Activated naive CD8-positive, alpha-beta T cell treated with anti-CD3 and anti-CD28 coated beads, Interleukin-2, amount 10 ng/mL, durations not matched to agents 7 days and 5 days (primary cell): Measurements from ENCODE around the gene SPRYD3. TPM values are rescaled to one million over a fixed set of nuclear protein-coding genes. Genes with fewer than 3 reads are reported as not detected.
A peak's percentile ranks its signal among the peaks of the same experiment; 100 is the strongest.

ENCODE experiments used
- ATAC-seq: fragments of 150-1000 bp; cut with Tn5 transposase; one replicate; pipeline ENCODE4 v1.10.0; 2021; ENCODE audit warnings: low read depth, moderate library complexity
- POLR2A ChIA-PET: fragments of 350-600 bp; sonication (Branson Sonifier 250); formaldehyde crosslinking; loops from one replicate; lab custom pipeline; 2021; ENCODE audit warnings: antibody characterized with exemption; lab: Charles Lee
- DNase-seq: peaks from one replicate; pipeline ENCODE4 v3.0.0; 2021
- H3K27ac Mint-ChIP-seq: one replicate; pipeline ENCODE4 v1.8.0; 2022; ENCODE audit warnings: mild to moderate bottlenecking, mixed read lengths
- H3K27me3 Mint-ChIP-seq: one replicate; pipeline ENCODE4 v1.8.0; 2022; ENCODE audit warnings: mild to moderate bottlenecking, moderate library complexity, mixed read lengths
- H3K36me3 Mint-ChIP-seq: one replicate; pipeline ENCODE4 v1.8.0; 2021; ENCODE audit warnings: mild to moderate bottlenecking, mixed read lengths
- H3K4me1 Mint-ChIP-seq: one replicate; pipeline ENCODE4 v1.8.0; 2021; ENCODE audit warnings: mixed read lengths
- H3K4me3 Mint-ChIP-seq: one replicate; pipeline ENCODE4 v1.8.0; 2022; ENCODE audit warnings: mild to moderate bottlenecking, moderate library complexity, mixed read lengths
- H3K9me3 Mint-ChIP-seq: one replicate; pipeline ENCODE4 v1.8.0; 2021; ENCODE audit warnings: mixed read lengths
- total RNA-seq, 2 experiments: library from RNA; stranded (reverse); gene quantifications; one replicate each; pipeline ENCODE4 v1.2.3, GENCODE V29; 2021

The SPRYD3 gene
- total RNA-seq, 2 experiments from 2014 or later = 34.4 to 37.8 TPM

DNA sequence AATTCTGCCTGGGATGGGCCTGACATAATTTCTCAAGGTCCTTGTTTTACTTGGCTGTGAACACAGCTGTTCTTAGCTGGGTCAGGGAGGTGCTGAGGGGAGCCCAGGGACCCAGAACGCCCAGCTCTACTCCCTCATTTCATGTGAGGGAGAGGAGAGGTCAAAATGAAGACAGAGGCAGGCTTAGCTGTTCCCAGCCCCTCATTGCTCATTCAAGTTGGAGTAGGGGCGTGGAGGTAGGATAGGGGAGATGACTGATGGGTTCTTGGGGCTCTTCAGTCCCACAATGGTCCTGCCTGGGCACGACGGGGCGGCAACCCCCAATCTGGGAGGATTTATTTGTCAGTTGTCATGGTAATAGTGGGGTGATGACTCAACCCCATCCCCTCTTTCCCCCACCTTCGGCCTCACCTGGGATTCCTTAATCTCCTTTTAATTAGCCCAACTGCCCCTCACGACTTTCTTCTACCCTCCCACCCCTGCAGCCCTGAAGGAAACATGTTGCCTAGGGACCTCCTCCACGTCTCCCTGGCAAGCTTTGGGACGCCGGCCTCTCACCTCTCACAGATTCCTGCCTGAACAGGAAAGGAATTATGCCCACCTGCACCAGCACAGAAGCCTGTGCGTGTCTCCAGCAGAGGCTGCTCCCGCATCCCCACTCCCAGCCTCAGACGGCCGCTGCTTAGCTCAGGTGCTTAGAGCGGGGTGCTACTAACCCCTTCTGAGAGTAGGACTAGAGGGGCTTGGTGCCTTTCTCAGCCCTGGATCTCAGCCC lies 10.2 kb downstream of the SPRYD3 start:
- H3K27me3 Mint-ChIP-seq = no peaks in the 10 kb centered on the region
- peaks cover 8% of the 10 kb centered on the region for H3K4me1 Mint-ChIP-seq
- H3K9me3 Mint-ChIP-seq = no peaks in the 10 kb centered on the region
- H3K4me3 Mint-ChIP-seq = no peak overlapping the region
- H3K27ac Mint-ChIP-seq = no peak overlapping the region
- POLR2A ChIA-PET = interaction anchor here (1.9 kb wide), 1 partner anchor 10 kb away, joined by 10 read pairs; the partner anchor contains the start of gene SPRYD3
- no peak for ATAC-seq
- no peak for DNase-seq
- H3K36me3 Mint-ChIP-seq = peaks cover 19% of the 10 kb centered on the region

DNA sequence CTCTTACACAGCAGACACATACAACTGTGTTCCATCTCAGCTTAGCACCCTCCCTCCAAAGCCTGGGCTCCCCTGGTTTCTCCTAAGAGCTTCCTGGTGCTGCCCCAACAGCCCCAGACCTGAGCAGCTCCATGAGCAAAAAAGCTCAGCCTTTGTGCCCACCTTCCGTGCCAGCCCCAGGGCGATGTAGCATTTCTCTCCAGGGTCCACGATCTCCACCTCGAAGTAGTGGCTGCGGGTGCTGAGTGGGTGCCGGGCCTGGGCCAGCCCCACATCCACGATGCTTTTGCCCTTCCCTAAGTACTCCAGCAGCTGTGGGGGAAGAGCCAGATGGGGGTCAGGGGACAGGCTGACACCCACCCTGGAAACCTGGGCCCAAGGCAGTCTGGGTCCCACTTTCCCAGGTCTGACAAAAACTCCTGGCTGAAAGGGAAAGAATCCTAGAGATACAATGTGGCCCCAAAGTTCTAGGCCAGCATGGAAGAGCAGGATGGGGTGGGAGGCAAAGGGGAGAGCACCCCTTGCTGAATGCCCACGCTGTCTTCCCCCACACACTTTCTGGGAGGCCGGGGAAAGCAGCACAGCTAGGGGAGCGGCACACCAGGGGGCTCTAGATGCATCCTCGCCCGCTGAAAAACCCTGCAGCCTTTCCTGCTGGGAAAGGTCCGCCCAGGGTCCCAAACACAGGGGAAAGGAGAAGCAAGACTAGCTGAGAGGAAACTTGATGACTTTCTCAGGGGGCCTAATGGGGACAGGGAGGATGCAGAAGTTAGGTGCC lies 11.0 kb downstream of the SPRYD3 start:
- POLR2A ChIA-PET = interaction anchor here (1.2 to 3.0 kb wide), 2 partner anchors 11 to 31 kb away, joined by 5 to 25 read pairs; partner anchors contain the start of genes IGFBP6 and SPRYD3
- no peaks in the 10 kb centered on the region for H3K9me3 Mint-ChIP-seq
- H3K36me3 Mint-ChIP-seq = peaks cover 21% of the 10 kb centered on the region
- ATAC-seq (no peak), DNase-seq (no peak)
- H3K4me3 Mint-ChIP-seq = no peak overlapping the region
- H3K4me1 Mint-ChIP-seq = peaks cover 8% of the 10 kb centered on the region
- no peaks in the 10 kb centered on the region for H3K27me3 Mint-ChIP-seq
- H3K27ac Mint-ChIP-seq = no peak overlapping the region

DNA sequence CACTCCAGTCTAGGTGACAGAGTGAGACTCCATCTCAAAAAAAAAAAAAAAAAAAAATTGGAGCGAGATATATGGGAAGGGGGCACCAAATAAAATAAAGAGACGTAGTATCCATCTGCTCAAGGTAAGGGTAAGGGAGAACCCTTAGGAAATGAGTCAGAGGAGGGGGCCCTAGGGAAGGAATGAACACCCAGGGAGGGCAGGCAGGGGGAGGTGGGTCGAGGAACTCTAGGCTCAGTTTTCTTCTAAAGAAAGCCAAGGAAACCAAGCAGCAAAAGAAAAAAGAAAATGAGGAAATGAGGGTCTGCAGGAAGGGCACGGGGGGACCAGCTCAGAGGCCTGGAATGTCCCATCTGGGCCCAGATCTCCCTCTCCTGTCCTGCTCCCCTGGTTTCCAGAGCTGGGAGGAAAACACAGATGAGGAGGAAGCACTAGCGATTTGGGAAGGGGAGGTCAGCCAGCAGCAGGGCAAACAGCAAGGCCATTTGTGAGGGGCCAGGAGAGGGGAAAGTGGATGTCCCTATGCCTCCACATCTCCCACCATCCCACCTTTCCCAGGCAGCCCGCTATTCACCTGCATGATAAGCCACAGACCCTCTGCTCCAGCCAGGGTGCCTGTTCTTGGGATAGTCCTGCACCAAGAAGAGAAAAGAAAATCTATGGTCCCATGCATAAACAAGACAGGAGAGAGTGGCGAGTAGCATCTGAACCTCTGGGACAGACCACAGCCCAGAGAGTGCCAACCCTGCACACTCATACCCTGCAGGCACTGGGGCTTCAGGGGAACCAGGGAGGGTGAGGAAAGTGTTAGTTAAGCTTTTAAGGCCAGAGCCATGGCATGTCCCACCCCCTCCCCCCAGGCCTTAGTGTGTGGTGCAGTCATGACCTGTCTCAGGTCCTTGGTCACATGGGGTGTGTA lies 11.9 kb downstream of the SPRYD3 start:
- Mint-ChIP-seq H3K36me3 (peaks cover 16% of the 10 kb centered on the region), H3K27ac (no peak overlapping the region), H3K27me3 (no peaks in the 10 kb centered on the region), H3K9me3 (no peaks in the 10 kb centered on the region), H3K4me1 (peaks cover 8% of the 10 kb centered on the region), H3K4me3 (no peak overlapping the region)
- POLR2A ChIA-PET = interaction anchor here (1.2 to 3.0 kb wide), 2 partner anchors 12 to 31 kb away, joined by 5 to 25 read pairs; partner anchors contain the start of genes IGFBP6 and SPRYD3
- DNase-seq (peak; percentile 11), ATAC-seq (no peak)

DNA sequence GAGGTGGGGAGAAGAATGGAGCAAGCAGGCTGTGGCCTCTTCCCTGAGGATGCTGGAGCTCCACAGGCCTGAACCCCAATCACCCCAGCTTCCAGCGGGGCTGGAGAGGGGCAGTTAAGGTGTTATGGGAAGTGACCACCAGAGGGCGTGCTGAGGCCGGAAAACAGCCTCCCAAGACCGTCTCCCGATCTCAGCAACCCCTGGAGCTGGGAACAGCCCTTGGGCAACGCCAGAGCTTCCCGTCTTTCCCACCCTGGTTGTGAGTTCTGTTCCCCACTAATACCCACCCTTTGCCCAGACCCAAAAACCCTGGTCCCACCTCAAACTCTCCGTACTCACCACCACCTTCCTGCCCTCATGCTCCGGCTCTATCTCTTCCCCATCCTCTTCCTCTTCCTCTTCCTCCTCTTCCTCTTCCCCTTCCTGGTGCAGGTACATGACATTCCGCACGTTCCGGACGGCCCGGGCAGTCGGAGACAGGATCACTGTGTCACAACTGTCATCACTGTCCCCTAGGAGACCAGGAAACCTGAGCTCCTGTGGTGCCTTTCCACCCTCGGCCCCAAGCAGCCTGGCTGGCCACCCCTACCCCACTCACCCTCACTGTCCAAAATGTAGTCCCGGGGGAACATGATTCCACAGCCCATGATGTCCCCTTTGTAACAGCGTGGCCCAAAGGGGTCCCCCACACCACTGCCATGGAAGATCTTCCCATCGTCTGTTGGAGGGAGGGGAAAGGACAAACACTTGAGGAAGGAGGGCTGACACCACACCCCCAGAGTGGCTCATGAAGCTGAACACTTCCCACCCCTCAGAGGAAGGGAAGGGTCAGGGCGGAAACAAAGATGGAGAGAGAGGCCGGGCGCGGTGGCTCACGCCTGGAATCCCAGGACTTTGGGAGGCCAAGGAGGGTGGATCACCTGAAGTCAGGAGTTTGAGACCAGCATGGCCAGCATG lies 12.9 kb downstream of the SPRYD3 start:
- Mint-ChIP-seq H3K4me1 (peaks cover 6% of the 10 kb centered on the region), H3K36me3 (peaks cover 15% of the 10 kb centered on the region), H3K27ac (peak overlapping the region; percentile 66)

DNA sequence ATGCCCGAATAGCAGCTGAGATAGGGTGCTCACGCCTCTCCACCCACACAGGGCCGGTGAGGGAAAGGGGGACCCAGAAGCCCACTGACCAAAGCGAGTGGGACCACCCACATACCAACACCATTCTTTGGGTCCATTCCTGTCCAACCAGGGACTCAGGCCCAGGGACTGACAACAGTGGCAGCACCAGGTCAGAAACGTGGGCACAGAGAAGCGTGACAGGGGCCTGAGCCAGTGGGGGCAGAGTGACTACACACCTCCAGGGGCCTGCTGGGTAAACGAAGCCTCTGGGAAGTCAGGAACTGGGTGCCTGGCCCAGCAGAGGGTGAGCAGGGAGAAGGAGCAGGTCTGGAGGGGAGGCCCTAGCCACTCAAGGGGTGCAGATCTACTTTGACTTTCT lies 13.7 kb downstream of the SPRYD3 start:
- Mint-ChIP-seq H3K27me3 (peaks cover 1% of the 10 kb centered on the region), H3K36me3 (peaks cover 15% of the 10 kb centered on the region), H3K27ac (no peak overlapping the region), H3K4me1 (peaks cover 6% of the 10 kb centered on the region), H3K4me3 (no peak overlapping the region), H3K9me3 (no peaks in the 10 kb centered on the region)
- DNase-seq = peak; percentile 29
- ATAC-seq = no peak
- POLR2A ChIA-PET = interaction anchor here (0.7 to 3.0 kb wide), 6 partner anchors 11 to 141 kb away, joined by 3 to 25 read pairs (median 4); partner anchors contain the start of genes IGFBP6, ITGB7 and SPRYD3

More for the DNA sequence above, 12.9 kb downstream of the SPRYD3 start:
- DNase-seq (peak; percentile 72), ATAC-seq (peak; percentile 69)
- POLR2A ChIA-PET = interaction anchor here (0.6 to 3.0 kb wide), 9 partner anchors 9 to 141 kb away, joined by 3 to 25 read pairs (median 3); partner anchors contain the start of genes IGFBP6, ITGB7 and SPRYD3
- no peaks in the 10 kb centered on the region for H3K9me3 Mint-ChIP-seq
- no peak overlapping the region for H3K4me3 Mint-ChIP-seq
- H3K27me3 Mint-ChIP-seq = peaks cover under 1% of the 10 kb centered on the region

DNA sequence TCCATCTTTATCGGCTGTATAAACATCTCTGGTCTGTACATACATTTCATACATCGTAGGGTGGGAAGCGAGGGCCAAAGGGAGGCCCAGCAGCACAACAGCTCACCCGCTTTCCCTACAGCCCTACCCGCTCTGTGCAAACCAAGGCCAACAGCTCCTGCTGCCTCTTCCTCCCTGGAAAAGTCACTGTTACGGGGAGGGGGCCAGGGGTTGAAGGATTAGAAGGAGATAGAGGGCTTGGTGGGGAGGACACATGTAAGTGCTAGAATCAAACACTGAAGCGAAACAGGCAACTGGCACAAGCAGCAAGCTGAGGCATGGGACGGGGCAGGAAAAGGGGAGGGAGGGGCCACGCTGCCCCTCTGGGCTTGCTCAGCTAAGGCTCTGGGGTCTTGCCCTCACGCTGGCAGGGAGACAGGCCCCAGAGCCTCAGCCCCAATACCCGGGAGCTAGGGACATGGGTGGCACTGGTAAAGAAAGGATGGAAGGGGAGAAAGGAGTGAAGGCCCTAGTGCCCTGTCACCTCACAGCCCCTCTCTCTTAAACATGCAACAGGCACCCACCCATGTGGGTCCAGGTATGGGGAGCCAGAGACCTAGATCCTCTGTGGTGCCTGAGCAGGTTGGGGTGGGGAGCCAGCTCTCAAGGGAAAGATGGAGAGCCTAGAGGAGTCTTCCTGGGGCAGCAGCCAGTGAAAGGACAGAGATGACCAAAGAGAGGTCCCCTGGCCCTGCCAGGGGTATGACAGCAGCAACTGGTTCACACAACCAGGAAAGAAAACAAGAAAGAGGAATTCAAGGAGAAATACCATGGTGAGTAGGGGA lies 14.4 kb downstream of the SPRYD3 start:
- Mint-ChIP-seq H3K27ac (no peak overlapping the region), H3K27me3 (peaks cover 1% of the 10 kb centered on the region), H3K36me3 (peaks cover 15% of the 10 kb centered on the region), H3K4me3 (no peak overlapping the region), H3K9me3 (no peaks in the 10 kb centered on the region), H3K4me1 (peaks cover 6% of the 10 kb centered on the region)
- no peak for ATAC-seq
- POLR2A ChIA-PET = interaction anchor here (0.8 to 3.0 kb wide), 4 partner anchors 14 to 34 kb away, joined by 3 to 25 read pairs (median 5); partner anchors contain the start of genes IGFBP6 and SPRYD3
- peak; percentile 19 for DNase-seq

DNA sequence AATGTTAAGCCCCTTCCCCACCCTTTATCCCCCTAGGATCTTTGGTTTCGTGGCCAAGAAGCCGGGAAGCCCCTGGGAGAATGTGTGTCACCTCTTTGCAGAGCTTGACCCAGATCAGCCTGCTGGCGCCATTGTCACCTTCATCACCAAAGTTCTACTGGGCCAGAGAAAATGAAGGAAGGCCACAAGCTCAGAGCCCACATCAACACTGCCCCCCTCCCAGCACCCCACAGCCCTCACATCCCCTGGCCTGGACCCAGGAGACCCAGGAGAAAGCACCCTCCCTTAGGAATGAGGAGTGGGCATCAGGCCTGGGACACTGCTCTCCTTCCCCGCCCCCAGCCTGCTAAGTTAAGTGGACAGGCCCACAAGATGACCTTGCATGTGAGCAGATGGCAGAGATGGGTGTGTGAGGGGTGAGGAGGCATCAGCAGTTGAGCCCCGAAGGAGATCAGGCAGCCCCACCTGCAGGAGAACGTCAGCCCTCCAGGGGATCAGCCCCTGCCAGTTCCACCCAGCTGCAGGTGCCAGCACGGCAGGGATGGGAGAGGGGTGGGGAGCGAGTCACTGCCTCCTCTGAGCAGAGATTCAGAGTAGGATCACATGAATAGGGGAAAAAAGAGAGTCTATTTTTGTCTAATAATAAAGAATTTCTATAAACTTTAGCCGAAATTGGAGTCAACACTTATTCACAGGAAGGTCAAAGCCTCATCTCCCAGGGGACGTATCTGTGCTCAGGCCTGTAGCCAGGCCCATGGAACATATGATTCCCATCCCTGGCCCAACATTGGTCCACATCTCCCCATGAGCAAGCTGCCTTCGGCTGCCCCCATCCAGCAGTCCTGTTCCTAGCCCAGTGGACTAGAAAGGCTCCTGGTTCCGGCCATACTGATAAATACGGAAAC lies 15.2 kb downstream of the SPRYD3 start:
- H3K4me3 Mint-ChIP-seq = no peak overlapping the region
- POLR2A ChIA-PET = no interaction called here
- no peaks in the 10 kb centered on the region for H3K9me3 Mint-ChIP-seq
- H3K36me3 Mint-ChIP-seq = peaks cover 15% of the 10 kb centered on the region
- DNase-seq = peak; percentile 20
- ATAC-seq = no peak
- peaks cover 6% of the 10 kb centered on the region for H3K4me1 Mint-ChIP-seq
- peak overlapping the region; percentile 52 for H3K27ac Mint-ChIP-seq
- H3K27me3 Mint-ChIP-seq = peaks cover 1% of the 10 kb centered on the region

DNA sequence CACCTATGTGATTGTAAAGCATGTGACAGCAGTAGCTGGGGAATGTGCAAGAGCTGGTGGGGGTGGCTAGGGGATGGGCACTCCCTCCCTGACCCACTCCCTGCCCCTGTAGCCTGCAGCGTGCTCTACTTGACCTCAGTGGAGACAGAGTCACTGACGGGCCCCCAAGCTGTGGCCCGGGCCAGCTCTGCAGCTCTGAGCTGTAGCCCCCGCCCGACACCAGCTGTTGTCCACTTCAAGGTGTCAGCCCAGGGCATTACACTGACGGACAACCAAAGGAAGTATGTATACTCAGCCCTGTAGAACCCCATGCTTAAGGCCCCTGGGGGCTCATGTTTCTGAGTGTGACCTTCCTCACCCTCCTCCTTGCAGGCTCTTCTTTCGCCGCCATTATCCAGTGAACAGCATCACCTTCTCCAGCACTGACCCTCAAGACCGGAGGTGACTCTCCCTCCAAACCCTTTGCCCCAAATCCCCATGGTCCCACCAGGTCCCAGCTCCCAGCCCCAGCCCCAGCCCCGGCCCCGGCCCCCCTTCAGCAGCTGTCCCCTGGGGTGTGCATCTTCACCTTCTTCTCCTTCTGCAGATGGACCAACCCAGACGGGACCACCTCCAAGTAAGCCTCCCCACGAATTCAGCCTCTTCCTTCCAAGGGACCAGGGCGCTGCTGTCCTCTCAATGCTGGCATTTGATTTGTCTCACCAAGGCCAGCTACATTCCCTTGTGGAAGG lies 16.0 kb downstream of the SPRYD3 start:
- no peak overlapping the region for H3K27ac Mint-ChIP-seq
- peaks cover 6% of the 10 kb centered on the region for H3K4me1 Mint-ChIP-seq
- no peak overlapping the region for H3K4me3 Mint-ChIP-seq
- peaks cover 15% of the 10 kb centered on the region for H3K36me3 Mint-ChIP-seq
- POLR2A ChIA-PET = no interaction called here
- H3K9me3 Mint-ChIP-seq = no peaks in the 10 kb centered on the region
- no peak for ATAC-seq
- peak; percentile 25 for DNase-seq
- H3K27me3 Mint-ChIP-seq = peaks cover 1% of the 10 kb centered on the region

DNA sequence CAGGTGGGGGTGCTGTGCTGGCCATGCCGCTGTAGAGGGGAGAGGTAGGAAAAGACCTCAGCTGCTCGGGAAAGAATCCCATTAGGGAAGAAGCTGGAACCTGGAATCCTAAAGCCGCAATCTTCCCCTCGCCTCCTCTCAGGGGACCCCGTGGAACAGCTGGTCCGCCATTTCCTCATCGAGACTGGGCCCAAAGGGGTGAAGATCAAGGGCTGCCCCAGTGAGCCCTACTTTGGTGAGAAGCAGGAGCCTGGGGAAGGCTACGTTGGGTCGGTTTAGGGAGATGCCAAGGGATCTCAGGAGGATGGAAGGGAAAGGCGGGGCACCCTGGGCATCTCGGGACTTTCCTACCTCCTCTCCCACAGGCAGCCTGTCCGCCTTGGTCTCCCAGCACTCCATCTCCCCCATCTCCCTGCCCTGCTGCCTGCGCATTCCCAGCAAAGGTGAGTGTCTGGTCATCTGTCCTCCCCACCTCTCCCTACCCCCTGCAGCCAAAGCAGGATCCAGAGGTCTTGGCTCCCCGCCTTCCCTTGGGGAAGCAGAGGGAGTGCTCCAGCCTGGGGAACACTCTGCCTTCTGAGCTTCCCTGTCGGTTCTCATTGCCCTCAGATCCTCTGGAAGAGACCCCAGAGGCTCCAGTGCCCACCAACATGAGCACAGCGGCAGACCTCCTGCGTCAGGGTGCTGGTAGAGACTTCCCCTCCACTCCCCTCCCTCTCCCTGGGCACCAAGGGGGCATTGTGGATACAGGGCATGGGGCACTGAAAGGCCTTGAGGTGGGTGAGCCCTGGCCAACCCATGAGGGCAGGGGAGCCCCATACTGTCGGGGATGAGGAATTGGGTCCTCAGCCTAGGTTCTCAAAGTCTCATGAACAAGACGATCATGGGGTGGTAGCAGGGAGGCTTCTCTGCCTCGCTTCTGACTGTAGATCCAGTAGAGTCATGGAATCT lies 16.9 kb downstream of the SPRYD3 start:
- Mint-ChIP-seq H3K27me3 (peaks cover 1% of the 10 kb centered on the region), H3K27ac (no peak overlapping the region), H3K4me1 (peaks cover 6% of the 10 kb centered on the region), H3K9me3 (no peaks in the 10 kb centered on the region), H3K36me3 (peaks cover 15% of the 10 kb centered on the region), H3K4me3 (no peak overlapping the region)
- DNase-seq = peak; percentile 27
- ATAC-seq = no peak
- POLR2A ChIA-PET = interaction anchor here (0.9 kb wide), 1 partner anchor 17 kb away, joined by 4 read pairs; the partner anchor contains the start of gene SPRYD3
